Heart left ventricle (tissue), 16 donors: Measurements from ENCODE around the gene EXOSC10. TPM values are rescaled to one million over a fixed set of nuclear protein-coding genes. Genes with fewer than 3 reads are reported as not detected.
"Not testable (repeated sequence)": the region's sequence is repeated elsewhere in the genome, so short reads cannot be mapped to it uniquely, and the experiment has no call there.

Experiments used
- ATAC-seq, 4 donors: fragments of 200-7000 bp; cut with Tn5 transposase; one replicate each; pipeline ENCODE4 v1.9.1; 2020 to 2022; ENCODE audit warnings: moderate library complexity in 4 of 4, mild to moderate bottlenecking in 3 of 4, moderate number of reproducible peaks in 1 of 4
- DNase-seq, 5 donors: peaks; one replicate each; pipeline ENCODE4 v3.0.0-alpha.2; 2020
- H3K27ac ChIP-seq, 12 donors: fragments of 200-600 bp; sonication (generic) in 4 of 12; one replicate each; pipeline versions ENCODE4 v1.5.0 to v1.8.0; 2016 to 2022; ENCODE audit warnings: mild to moderate bottlenecking in 2 of 12
- H3K27me3 ChIP-seq, 9 donors: fragments of 200-600 bp; sonication (generic) in 2 of 9; one replicate each; pipeline versions ENCODE4 v1.5.1 to v1.8.0; 2016 to 2022; ENCODE audit warnings: mild to moderate bottlenecking in 3 of 9
- H3K36me3 ChIP-seq, 9 donors: fragments of 200-600 bp; sonication (generic) in 2 of 9; one replicate each; pipeline versions ENCODE4 v1.5.0 to v1.8.0; 2018 to 2022; ENCODE audit warnings: mild to moderate bottlenecking in 2 of 9
- H3K4me1 ChIP-seq, 12 donors: fragments of 200-600 bp; sonication (generic) in 4 of 12; one replicate each; pipeline versions ENCODE4 v1.5.0 to v1.8.0; 2016 to 2022; ENCODE audit warnings: mild to moderate bottlenecking in 3 of 12
- H3K4me3 ChIP-seq, 12 donors: fragments of 200-600 bp; sonication (generic) in 4 of 12; one replicate each; pipeline versions ENCODE4 v1.5.0 to v1.8.0; 2017 to 2022; ENCODE audit warnings: mild to moderate bottlenecking in 9 of 12, moderate library complexity in 4 of 12
- H3K9me3 ChIP-seq, 12 donors: fragments of 200-600 bp; sonication (generic) in 4 of 12; one replicate each; pipeline versions ENCODE4 v1.5.0 to v1.8.0; 2016 to 2022; ENCODE audit warnings: mild to moderate bottlenecking in 1 of 12
- CTCF ChIP-seq, 12 donors: fragments of 200-600 bp; sonication (generic) in 4 of 12; IDR thresholded peaks; one replicate each; pipeline versions ENCODE4 v1.5.0 to v1.8.0; 2018 to 2022; ENCODE audit warnings: antibody characterized with exemption in 12 of 12, mild to moderate bottlenecking in 5 of 12
- POLR2A ChIP-seq, 2 donors: fragments of 450-650 bp; IDR thresholded peaks; one replicate each; pipeline ENCODE4 v1.6.1; 2017; ENCODE audit warnings: antibody characterized with exemption in 2 of 2, mild to moderate bottlenecking in 2 of 2, moderate library complexity in 2 of 2
- WGBS, 4 donors: extraction: QIAGEN DNeasy Blood & Tissue Kit in 2 of 4; methylation state at CpG; one replicate each; pipeline versions ENCODE4 v1.1.5 to v1.1.7; 2013 to 2018; 5-methylcytosine and 5-hydroxymethylcytosine counted together
- intact Hi-C, 10 donors: fragments of 100-400 bp; cut with DNase I; formaldehyde crosslinking; loops; one replicate each; pipeline versions ENCODE4 v1.11.1 to v1.14.2; 2022
- polyA plus RNA-seq, 2 donors: library from polyadenylated mRNA; stranded (reverse); fragments of 200-250 nt; gene quantifications; one replicate each; pipeline ENCODE4 v1.2.3, GENCODE V29; 2013
- total RNA-seq, 9 donors: library from RNA; depleted of rRNA in 2 of 9; stranded (reverse); fragments of >200 nt in 2 of 9; fragmentation: NEBNext Ultra II Directional in 3 of 9; extraction: Animal tissue kit (Norgen Biotek cat#: 25700) in 3 of 9; gene quantifications; one replicate each; pipeline versions ENCODE4 v1.1.0 to v1.2.4, GENCODE V29; 2016 to 2023
- donor health status: ischemic (EF 13 %, LVEDD 7.1; RV severe dilation, severe dysfunction).
- donor health status: healthy with polysubstance abuse.
- donor health status: DM: no; HTN: yes; CAD: no.
- donor health status: DM: no; HTN: no; CAD: no.
- donor health status: ischemic (EF 25% LVEDD 6.9; RV normal size, moderate dysfunction).
- donor health status: ischemic (EF 25% LVEDD 5.7; RV mildly dilated, moderate dysfunction).
- donor health status: healthy.
- donor health status: DM: yes; HTN: yes; CAD: no.
- donor health status: ischemic (EF 35%, LVEDD 5.7; RV mildly dilated, moderate dysfunction).
- donor health status: nonischemic (EF 11% LVEDD 7.7; RV severe dilation, severe dysfunction).
- donor health status: DM: yes; HTN: yes; CAD: no.
- donor health status: PGD.
- donor health status: ischemic (EF 29% LVEDD 5.4; RV normal size, mild dysfunction).
- donor health status: nonischemic (EF 23%, LVEDD 6.1; RV moderate dilation, normal function).

Gene EXOSC10
- total and polyA plus RNA-seq, 11 donors, result 16.4 to 34.8 (median 22.5) TPM

DNA sequence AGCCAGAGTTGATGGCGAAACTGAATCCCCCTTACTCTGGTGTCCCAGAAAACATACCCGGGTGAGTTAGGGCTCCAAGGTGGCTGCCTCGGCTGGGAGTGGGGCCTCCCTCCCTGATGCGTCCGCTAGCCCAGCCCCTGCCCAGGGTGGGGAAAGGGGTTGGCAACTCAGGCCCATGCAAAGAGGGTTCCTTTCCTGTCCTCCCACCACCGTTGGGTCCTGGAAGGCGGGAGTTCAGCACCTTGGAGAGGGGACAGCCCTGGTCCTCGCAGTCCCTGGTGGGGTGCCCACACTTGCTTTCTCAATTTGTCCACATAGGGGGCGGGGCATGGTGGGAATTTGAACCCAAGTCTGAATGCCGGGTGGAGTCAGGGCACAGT is 45.9 kb downstream of the EXOSC10 start:
- intact Hi-C loops, result no loop called here
- H3K4me3 ChIP-seq, result no peak overlapping the region
- DNase-seq (no peak), ATAC-seq (peak; percentile 29 to 49 (median 36))
- peaks cover 0 to 13% (median 2%) of the 10 kb centered on the region in 12 donors for H3K4me1 ChIP-seq
- no peaks in the 10 kb centered on the region for H3K9me3 ChIP-seq
- no peak overlapping the region for H3K27ac ChIP-seq
- peaks cover 0 to 39% (median 26%) of the 10 kb centered on the region in 9 donors for H3K36me3 ChIP-seq
- H3K27me3 ChIP-seq, result peaks cover 0 to 5% (median 0%) of the 10 kb centered on the region in 9 donors
- WGBS, 4 donors, result 60 to 67% (median 60%) methylated on average over 7 to 10 of the region's 10 CpGs
- no peak for TF ChIP-seq CTCF (IDR thresholded peaks at IDR 0.05)
- TF ChIP-seq POLR2A (IDR thresholded peaks at IDR 0.05), result no peak

- intact Hi-C loops, result no loop called here
- no peak overlapping the region for H3K4me3 ChIP-seq
- peaks cover 0 to 8% (median 0%) of the 10 kb centered on the region in 12 donors for H3K4me1 ChIP-seq
- peaks cover 0 to 5% (median 0%) of the 10 kb centered on the region in 9 donors for H3K27me3 ChIP-seq
- DNase-seq (no peak), ATAC-seq (peak in 3 of 4 donors; percentile 28 to 48 (median 33))
- no peaks in the 10 kb centered on the region for H3K9me3 ChIP-seq
- peaks cover 0 to 39% (median 25%) of the 10 kb centered on the region in 9 donors for H3K36me3 ChIP-seq
- TF ChIP-seq CTCF (IDR thresholded peaks at IDR 0.05) (no peak), POLR2A (IDR thresholded peaks at IDR 0.05) (no peak)
- WGBS, 4 donors, result 25 to 41% (median 29%) methylated on average over 14 to 29 of the region's 29 CpGs
- no peak overlapping the region for H3K27ac ChIP-seq
Measured at GRCh38 chr1:11052839-11053757, 46.6 kb downstream of the EXOSC10 start.

DNA sequence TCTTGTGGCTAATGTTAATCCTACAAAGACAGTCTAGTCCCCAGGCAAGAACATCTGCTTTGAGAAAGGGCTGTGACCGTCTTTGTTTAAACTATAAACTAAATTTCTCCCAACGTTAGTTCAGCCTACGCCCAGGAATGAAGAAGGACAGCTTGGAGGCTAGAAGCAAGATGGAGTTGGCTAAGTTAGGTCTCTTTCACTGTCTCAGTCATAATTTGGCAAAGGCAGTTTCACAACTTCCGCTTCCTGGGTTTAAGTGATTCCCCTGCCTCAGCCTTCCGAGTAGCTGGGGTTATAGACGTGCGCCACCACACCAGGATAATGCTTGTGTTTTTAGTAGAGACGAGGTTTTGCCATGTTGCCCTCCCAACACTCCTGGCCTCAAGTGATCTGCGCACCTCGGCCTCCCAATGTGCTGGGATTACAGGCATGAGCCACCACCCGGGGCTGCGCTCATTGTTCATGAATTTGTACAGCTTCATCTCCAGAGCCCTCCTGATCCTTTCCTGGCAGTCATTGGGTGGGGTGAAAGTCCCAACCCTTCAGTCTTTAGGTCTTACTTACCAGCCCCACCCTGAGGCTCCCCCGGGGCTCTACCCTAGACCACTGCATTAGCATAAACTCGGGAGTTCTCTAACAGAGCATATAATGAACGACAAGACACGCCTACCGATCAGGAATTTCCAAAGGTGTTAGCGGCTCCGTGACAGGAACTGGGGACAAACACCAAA is 47.7 kb downstream of the EXOSC10 start:
- Histone ChIP-seq H3K36me3 (peaks cover 0 to 28% (median 19%) of the 10 kb centered on the region in 9 donors), H3K4me3 (no peak overlapping the region), H3K27ac (no peak overlapping the region), H3K9me3 (no peaks in the 10 kb centered on the region), H3K27me3 (peaks cover 0 to 5% (median 0%) of the 10 kb centered on the region in 9 donors), H3K4me1 (peaks cover 0 to 8% (median 0%) of the 10 kb centered on the region in 12 donors)
- ATAC-seq (no peak), DNase-seq (no peak)
- 52 to 64% (median 59%) methylated on average over 19 of the region's 19 CpGs for WGBS, 4 donors
- TF ChIP-seq CTCF (IDR thresholded peaks at IDR 0.05) (no peak), POLR2A (IDR thresholded peaks at IDR 0.05) (no peak)
- intact Hi-C loops, result no loop called here

DNA sequence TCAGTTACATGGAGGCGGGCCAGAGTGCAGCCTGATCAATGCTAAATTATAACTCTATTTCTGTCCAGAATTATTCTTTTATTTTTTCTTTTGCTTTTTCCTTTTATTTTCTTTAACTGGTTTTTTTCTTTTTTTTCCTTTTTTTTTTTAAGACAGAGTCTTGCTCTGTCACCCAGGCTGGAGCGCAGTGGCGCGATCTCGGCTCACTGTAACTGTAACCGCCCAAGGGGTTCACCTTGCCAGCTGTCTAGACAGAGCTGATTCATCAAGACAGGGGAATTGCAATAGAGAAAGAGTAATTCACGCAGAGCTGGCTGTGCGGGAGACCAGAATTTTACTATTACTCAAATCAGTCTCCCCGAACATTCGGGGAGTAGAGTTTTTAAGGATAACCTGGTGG is 48.5 kb downstream of the EXOSC10 start:
- DNase-seq, H3K4me3 ChIP-seq, H3K27ac ChIP-seq, intact Hi-C loops, H3K27me3 ChIP-seq, ATAC-seq, H3K4me1 ChIP-seq, H3K9me3 ChIP-seq: not testable (repeated sequence)
- WGBS, 4 donors, result 92 to 97% (median 93%) methylated on average over 10 of the region's 10 CpGs
- H3K36me3 ChIP-seq, result peaks cover 0 to 19% (median 11%) of the 10 kb centered on the region in 9 donors
